GM18498 (cell line): ENCODE measurements around the gene SLC9A9.

Source experiments
- ATAC-seq: cut with Tn5 transposase; IDR thresholded peaks from one replicate; pipeline ENCODE4 v1.9.1; 2021; ENCODE audit warnings: mild to moderate bottlenecking, moderate library complexity; ENCODE audit not compliant: unreplicated experiment

Gene SLC9A9

GRCh38 chr3:143343944-143344343, 504.3 kb downstream of the SLC9A9 start:
- no peak for ATAC-seq

GRCh38 chr3:143343031-143343430, 505.2 kb downstream of the SLC9A9 start:
- ATAC-seq: no peak

- ATAC-seq: no peak
Measured at GRCh38 chr3:143339451-143339850, 508.8 kb downstream of the SLC9A9 start.

- ATAC-seq: no peak
Measured at GRCh38 chr3:143337387-143337786, 510.9 kb downstream of the SLC9A9 start.

- ATAC-seq: no peak
Measured at GRCh38 chr3:143334231-143334630, 514.0 kb downstream of the SLC9A9 start.

- ATAC-seq: no peak
Measured at GRCh38 chr3:143333367-143333766, 514.9 kb downstream of the SLC9A9 start.

- ATAC-seq: no peak
Measured at GRCh38 chr3:143332026-143332425, 516.2 kb downstream of the SLC9A9 start.

- no peak for ATAC-seq
Measured at GRCh38 chr3:143331350-143331749, 516.9 kb downstream of the SLC9A9 start.

- no peak for ATAC-seq
Measured at GRCh38 chr3:143330296-143330868, 517.9 kb downstream of the SLC9A9 start.

- ATAC-seq: no peak
Measured at GRCh38 chr3:143329567-143330211, 518.6 kb downstream of the SLC9A9 start.

- ATAC-seq: no peak
Measured at GRCh38 chr3:143328451-143328850, 519.8 kb downstream of the SLC9A9 start.

GRCh38 chr3:143326983-143327778, 521.1 kb downstream of the SLC9A9 start:
- no peak for ATAC-seq

- no peak for ATAC-seq
Measured at GRCh38 chr3:143321058-143321769, 527.1 kb downstream of the SLC9A9 start.

- ATAC-seq: no peak
Measured at GRCh38 chr3:143315766-143316165, 532.5 kb downstream of the SLC9A9 start.

GRCh38 chr3:143314251-143315093, 533.8 kb downstream of the SLC9A9 start:
- ATAC-seq: no peak

- no peak for ATAC-seq
Measured at GRCh38 chr3:143313893-143314188, 534.4 kb downstream of the SLC9A9 start.

GRCh38 chr3:143313025-143313892, 535.0 kb downstream of the SLC9A9 start:
- no peak for ATAC-seq

- ATAC-seq: no peak
Measured at GRCh38 chr3:143311096-143311495, 537.2 kb downstream of the SLC9A9 start.

GRCh38 chr3:143309705-143310104, 538.6 kb downstream of the SLC9A9 start:
- ATAC-seq: no peak
